Neural cell (in vitro differentiated cells): Measurements from ENCODE around the gene ACTL10. TPM values are rescaled to one million over a fixed set of nuclear protein-coding genes. Genes with fewer than 3 reads are reported as not detected.

Experiments used
- H2AFZ ChIP-seq: fragments of 200-600, 300-800 bp; sonication (generic), shearing (Covaris generic); 2 replicates; pipeline ENCODE4 v1.6.0; 2014; ENCODE audit warnings: low read depth, mild to moderate bottlenecking, antibody characterized with exemption, low read length, moderate library complexity
- H3F3A ChIP-seq: fragments of 200-600 bp; shearing (Covaris generic); 2 replicates; pipeline ENCODE4 v1.6.1; 2016; ENCODE audit warnings: mild to moderate bottlenecking, moderate library complexity, mixed read lengths, antibody characterized with exemption, low read length; ENCODE audit not compliant: insufficient read depth, poor library complexity, severe bottlenecking
- H3K27ac ChIP-seq: fragments of 200-600, 300-800 bp; sonication (generic), shearing (Covaris generic); 2 replicates; pipeline ENCODE4 v1.5.1; 2014; ENCODE audit warnings: mild to moderate bottlenecking, low read length, moderate library complexity
- H3K27me3 ChIP-seq: fragments of 300-800, 200-600 bp; sonication (generic), shearing (Covaris generic); 2 replicates; pipeline ENCODE4 v1.6.0; 2014; ENCODE audit warnings: mild to moderate bottlenecking, low read depth, low read length, moderate library complexity; ENCODE audit not compliant: insufficient read depth
- H3K36me3 ChIP-seq: fragments of 300-800, 200-600 bp; sonication (generic), shearing (Covaris generic); 2 replicates; pipeline ENCODE4 v1.5.1; 2014; ENCODE audit warnings: mild to moderate bottlenecking, antibody characterized with exemption, low read length, moderate library complexity; ENCODE audit not compliant: insufficient read depth
- H3K4me2 ChIP-seq: fragments of 300-800, 200-600 bp; sonication (generic), shearing (Covaris generic); 2 replicates; pipeline ENCODE4 v1.6.0; 2014; ENCODE audit warnings: mild to moderate bottlenecking, low read length
- H3K4me3 ChIP-seq: fragments of 300-800, 200-600 bp; sonication (generic), shearing (Covaris generic); 2 replicates; pipeline ENCODE4 v1.5.1; 2014; ENCODE audit warnings: mild to moderate bottlenecking, low read length, moderate library complexity
- H3K79me2 ChIP-seq: fragments of 200-600 bp; shearing (Covaris generic); replicated peaks from 2 replicates; pipeline ENCODE4 v1.6.0; 2014; ENCODE audit warnings: mild to moderate bottlenecking, low read length, moderate library complexity; ENCODE audit not compliant: insufficient read depth
- H3K9ac ChIP-seq: fragments of 300-800, 200-600 bp; sonication (generic), shearing (Covaris generic); 2 replicates; pipeline ENCODE4 v1.6.1; 2016; ENCODE audit warnings: mild to moderate bottlenecking, low read length, mixed read lengths
- H3K9me2 ChIP-seq: fragments of 200-600 bp; shearing (Covaris generic); 2 replicates; pipeline ENCODE4 v1.6.1; 2016; ENCODE audit warnings: mild to moderate bottlenecking, low read length, mixed read lengths; ENCODE audit not compliant: insufficient read depth
- H3K9me3 ChIP-seq: fragments of 200-600, 300-800 bp; sonication (generic), shearing (Covaris generic); 2 replicates; pipeline ENCODE4 v1.6.1; 2016; ENCODE audit warnings: mild to moderate bottlenecking, mixed run types, low read length, moderate library complexity, mixed read lengths
- H4K20me1 ChIP-seq: fragments of 200-600 bp; shearing (Covaris generic); 2 replicates; pipeline ENCODE4 v1.6.1; 2016; ENCODE audit warnings: mild to moderate bottlenecking, mixed run types; ENCODE audit not compliant: insufficient read depth
- EP300 ChIP-seq: fragments of 450-650 bp; conservative IDR thresholded peaks from 2 replicates; pipeline ENCODE4 v1.6.1; 2014; ENCODE audit warnings: antibody characterized with exemption, mild to moderate bottlenecking, moderate library complexity; ENCODE audit not compliant: poor library complexity, severe bottlenecking
- EZH2 ChIP-seq: fragments of 200-600, 300-800 bp; shearing (Covaris generic), sonication (generic); IDR thresholded peaks from 2 replicates; pipeline ENCODE4 v1.6.1; 2014; ENCODE audit warnings: antibody characterized with exemption, low read length, borderline replicate concordance, mild to moderate bottlenecking; ENCODE audit not compliant: insufficient read depth, poor library complexity, severe bottlenecking
- MXI1 ChIP-seq: fragments of 450-650 bp; conservative IDR thresholded peaks from 2 replicates; pipeline ENCODE4 v1.6.1; 2014; ENCODE audit warnings: antibody characterized with exemption, mild to moderate bottlenecking; ENCODE audit not compliant: poor library complexity, severe bottlenecking
- POLR2AphosphoS5 ChIP-seq: IDR thresholded peaks from 2 replicates; pipeline ENCODE4 v1.6.1; 2012
- RAD21 ChIP-seq: fragments of 450-650 bp; conservative IDR thresholded peaks from 2 replicates; pipeline ENCODE4 v1.6.1; 2014; ENCODE audit warnings: antibody characterized with exemption, mild to moderate bottlenecking, moderate library complexity
- SMC3 ChIP-seq: fragments of 450-650 bp; conservative IDR thresholded peaks from 2 replicates; pipeline ENCODE4 v1.6.1; 2014; ENCODE audit warnings: antibody characterized with exemption, mild to moderate bottlenecking, moderate library complexity; ENCODE audit not compliant: poor library complexity
- TAF1 ChIP-seq: IDR thresholded peaks from 2 replicates; pipeline ENCODE4 v1.6.1; 2012; ENCODE audit warnings: low read depth
- polyA plus RNA-seq: library from polyadenylated mRNA; depleted of rRNA; stranded (reverse); fragments of >200 nt; gene quantifications from 2 replicates; pipeline ENCODE4 v1.2.3, GENCODE V29; 2014
- TF ChIP-seq, protein P1 (sequence below): IDR thresholded peaks from 2 replicates; pipeline ENCODE4 v1.6.1; 2012; ENCODE audit warnings: borderline replicate concordance
- TF ChIP-seq, protein P2 (sequence below): fragments of 450-650 bp; IDR thresholded peaks from 2 replicates; pipeline ENCODE4 v1.5.1; 2014; ENCODE audit warnings: antibody characterized with exemption, mild to moderate bottlenecking, moderate library complexity; ENCODE audit not compliant: poor library complexity, severe bottlenecking

Gene ACTL10
- polyA plus RNA-seq, 1 donor from 2014 or later, result not detected

DNA sequence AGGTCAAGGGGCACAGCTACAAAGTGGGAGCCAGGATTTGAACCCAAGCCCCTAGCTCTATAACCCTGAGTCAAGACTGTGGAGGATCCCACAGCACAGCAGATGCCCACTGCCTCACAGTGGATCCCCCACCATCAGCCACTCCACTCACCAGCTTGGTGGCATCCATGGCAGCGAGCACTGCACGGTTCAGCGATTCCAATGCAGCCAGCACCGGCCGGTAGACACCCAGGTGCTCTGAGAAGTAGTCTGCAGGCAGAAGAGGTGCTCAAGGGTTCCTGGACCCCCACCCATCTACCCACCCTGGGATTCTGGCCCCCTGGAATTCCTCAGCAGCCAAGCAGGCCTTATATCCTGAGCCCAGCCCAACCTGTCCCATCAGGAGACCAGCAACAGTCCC is 2.5 kb downstream of the ACTL10 start:
- Histone ChIP-seq H3K4me3 (no peak overlapping the region), H3K36me3 (no peaks in the 10 kb centered on the region), H3F3A (no peaks in the 10 kb centered on the region), H3K9me3 (no peaks in the 10 kb centered on the region), H4K20me1 (no peaks in the 10 kb centered on the region), H2AFZ (no peak overlapping the region), H3K79me2 (no peaks in the 10 kb centered on the region), H3K27me3 (no peaks in the 10 kb centered on the region), H3K27ac (no peak overlapping the region), H3K9me2 (no peaks in the 10 kb centered on the region), H3K4me2 (no peak overlapping the region), H3K9ac (no peak overlapping the region)
- TF ChIP-seq, protein P1, sequence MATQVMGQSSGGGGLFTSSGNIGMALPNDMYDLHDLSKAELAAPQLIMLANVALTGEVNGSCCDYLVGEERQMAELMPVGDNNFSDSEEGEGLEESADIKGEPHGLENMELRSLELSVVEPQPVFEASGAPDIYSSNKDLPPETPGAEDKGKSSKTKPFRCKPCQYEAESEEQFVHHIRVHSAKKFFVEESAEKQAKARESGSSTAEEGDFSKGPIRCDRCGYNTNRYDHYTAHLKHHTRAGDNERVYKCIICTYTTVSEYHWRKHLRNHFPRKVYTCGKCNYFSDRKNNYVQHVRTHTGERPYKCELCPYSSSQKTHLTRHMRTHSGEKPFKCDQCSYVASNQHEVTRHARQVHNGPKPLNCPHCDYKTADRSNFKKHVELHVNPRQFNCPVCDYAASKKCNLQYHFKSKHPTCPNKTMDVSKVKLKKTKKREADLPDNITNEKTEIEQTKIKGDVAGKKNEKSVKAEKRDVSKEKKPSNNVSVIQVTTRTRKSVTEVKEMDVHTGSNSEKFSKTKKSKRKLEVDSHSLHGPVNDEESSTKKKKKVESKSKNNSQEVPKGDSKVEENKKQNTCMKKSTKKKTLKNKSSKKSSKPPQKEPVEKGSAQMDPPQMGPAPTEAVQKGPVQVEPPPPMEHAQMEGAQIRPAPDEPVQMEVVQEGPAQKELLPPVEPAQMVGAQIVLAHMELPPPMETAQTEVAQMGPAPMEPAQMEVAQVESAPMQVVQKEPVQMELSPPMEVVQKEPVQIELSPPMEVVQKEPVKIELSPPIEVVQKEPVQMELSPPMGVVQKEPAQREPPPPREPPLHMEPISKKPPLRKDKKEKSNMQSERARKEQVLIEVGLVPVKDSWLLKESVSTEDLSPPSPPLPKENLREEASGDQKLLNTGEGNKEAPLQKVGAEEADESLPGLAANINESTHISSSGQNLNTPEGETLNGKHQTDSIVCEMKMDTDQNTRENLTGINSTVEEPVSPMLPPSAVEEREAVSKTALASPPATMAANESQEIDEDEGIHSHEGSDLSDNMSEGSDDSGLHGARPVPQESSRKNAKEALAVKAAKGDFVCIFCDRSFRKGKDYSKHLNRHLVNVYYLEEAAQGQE, result no peak
- TF ChIP-seq MXI1 (no peak), RAD21 (no peak), SMC3 (no peak), TAF1 (no peak), POLR2AphosphoS5 (no peak), EZH2 (no peak), EP300 (no peak)

DNA sequence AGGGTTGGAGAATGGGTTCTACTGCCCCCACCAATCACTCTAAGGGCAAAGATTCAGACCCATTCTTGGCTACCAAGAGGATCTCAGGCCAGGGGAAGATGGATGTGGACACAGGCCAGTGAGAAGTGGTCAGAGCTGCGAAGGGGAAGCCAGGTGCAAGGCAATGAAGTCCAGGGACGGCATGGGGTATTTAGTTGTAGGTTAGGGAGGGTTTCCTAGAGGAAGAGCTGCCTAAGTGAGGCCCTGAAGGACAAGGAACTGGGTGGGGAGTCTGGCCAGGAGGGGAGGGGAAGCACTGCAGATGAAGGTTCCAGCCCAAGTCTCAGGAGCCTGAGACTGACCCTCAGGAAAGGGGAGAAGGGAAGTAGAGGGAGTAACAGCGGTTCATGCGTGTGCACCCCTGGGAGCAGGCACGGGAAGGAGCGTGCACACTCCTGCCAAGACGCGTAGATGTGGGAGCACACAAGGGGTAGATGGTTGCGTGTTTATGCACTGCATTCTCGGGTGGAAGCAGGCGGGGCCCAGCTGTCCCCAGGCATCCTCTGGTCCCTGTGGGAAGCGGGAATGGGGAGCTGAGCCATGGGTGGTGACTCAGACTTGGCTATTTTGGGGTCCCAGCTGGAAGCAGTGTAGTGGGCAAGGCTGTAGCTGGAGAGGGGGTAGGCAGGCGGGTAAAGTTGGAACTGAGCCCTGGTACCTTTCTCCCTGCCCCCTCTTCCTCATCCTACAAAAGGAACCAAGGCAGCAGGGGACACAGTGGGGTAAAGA is 3.3 kb downstream of the ACTL10 start:
- no peaks in the 10 kb centered on the region for H3K9me3 ChIP-seq
- H2AFZ ChIP-seq, result no peak overlapping the region
- no peaks in the 10 kb centered on the region for H4K20me1 ChIP-seq
- H3K9me2 ChIP-seq, result no peaks in the 10 kb centered on the region
- H3K27me3 ChIP-seq, result no peaks in the 10 kb centered on the region
- no peaks in the 10 kb centered on the region for H3K36me3 ChIP-seq
- H3K79me2 ChIP-seq, result no peaks in the 10 kb centered on the region
- no peak overlapping the region for H3K4me3 ChIP-seq
- no peak overlapping the region for H3K4me2 ChIP-seq
- H3K9ac ChIP-seq, result no peak overlapping the region
- peaks cover 4% of the 10 kb centered on the region for H3F3A ChIP-seq
- TF ChIP-seq, protein P2, sequence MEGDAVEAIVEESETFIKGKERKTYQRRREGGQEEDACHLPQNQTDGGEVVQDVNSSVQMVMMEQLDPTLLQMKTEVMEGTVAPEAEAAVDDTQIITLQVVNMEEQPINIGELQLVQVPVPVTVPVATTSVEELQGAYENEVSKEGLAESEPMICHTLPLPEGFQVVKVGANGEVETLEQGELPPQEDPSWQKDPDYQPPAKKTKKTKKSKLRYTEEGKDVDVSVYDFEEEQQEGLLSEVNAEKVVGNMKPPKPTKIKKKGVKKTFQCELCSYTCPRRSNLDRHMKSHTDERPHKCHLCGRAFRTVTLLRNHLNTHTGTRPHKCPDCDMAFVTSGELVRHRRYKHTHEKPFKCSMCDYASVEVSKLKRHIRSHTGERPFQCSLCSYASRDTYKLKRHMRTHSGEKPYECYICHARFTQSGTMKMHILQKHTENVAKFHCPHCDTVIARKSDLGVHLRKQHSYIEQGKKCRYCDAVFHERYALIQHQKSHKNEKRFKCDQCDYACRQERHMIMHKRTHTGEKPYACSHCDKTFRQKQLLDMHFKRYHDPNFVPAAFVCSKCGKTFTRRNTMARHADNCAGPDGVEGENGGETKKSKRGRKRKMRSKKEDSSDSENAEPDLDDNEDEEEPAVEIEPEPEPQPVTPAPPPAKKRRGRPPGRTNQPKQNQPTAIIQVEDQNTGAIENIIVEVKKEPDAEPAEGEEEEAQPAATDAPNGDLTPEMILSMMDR, result no peak
- TF ChIP-seq, protein P1, result no peak
- no peak for TF ChIP-seq EZH2
- TF ChIP-seq POLR2AphosphoS5, result no peak
- no peak for TF ChIP-seq MXI1
- TF ChIP-seq TAF1, result no peak
- no peak for TF ChIP-seq SMC3
- TF ChIP-seq RAD21, result no peak
- no peak for TF ChIP-seq EP300
- H3K27ac ChIP-seq, result no peak overlapping the region
